ENCODE measurements around the gene ATP1B4.
"Not testable (repeated sequence)": the region's sequence is repeated elsewhere in the genome, so short reads cannot be mapped to it uniquely, and the experiment has no call there.

ATP1B4 gene

DNA sequence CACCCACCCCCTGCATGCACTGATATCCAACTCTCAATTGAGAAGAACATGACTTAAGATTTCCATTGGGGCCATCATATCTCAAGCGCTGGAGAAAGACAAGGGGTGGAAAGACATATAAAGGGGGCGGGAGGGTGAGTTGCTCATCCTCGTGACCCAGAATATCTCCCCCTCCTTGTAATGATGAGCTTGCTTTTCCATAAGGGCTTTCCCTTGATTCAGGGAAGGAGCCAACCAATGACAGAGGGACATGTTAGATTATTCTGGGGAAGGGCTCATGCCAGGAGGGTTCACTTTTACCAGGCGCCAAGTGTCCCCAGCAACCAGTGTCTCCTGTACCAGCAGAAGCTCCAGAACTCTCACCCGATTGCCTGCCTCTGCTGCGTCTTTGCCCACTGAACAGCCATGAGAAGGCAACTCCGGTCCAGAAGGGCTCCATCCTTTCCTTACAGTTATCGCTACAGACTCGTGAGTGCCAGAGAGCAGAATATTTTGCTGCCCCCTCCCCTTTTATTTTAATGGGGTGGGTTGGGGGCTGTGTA, at the start of gene ATP1B4:
TSS of gene ATP1B4 (plus strand) at position 326 of the 542 bp plus-strand sequence. CDS start at position 406, 80 bp downstream.
- DNase-seq: no peak

DNA sequence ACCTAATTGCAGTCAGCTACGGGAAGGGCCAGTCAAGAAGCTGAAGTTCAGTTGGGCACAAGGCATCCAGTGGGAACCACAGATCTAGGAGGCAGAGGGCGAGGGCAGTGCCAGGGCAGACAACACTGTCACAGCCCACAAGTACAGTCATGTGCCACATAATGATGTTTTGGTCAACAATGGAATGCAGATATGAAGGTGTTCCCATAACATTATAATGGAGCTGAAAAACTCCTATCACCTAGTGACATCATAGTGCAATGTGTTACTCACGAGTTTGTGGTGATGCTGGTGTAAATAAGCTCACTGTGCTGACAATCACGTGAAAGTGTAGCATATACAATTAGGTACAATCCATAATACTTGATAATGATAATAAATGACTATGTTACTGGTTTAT, 46.1 kb upstream of the ATP1B4 start:
- no peak for DNase-seq

- no peak for DNase-seq
Observed at GRCh38 chrX:120316587-120317283, 45.2 kb upstream of the ATP1B4 start.

GRCh38 chrX:120318411-120318810, 43.5 kb upstream of the ATP1B4 start:
- DNase-seq: no peak

DNA sequence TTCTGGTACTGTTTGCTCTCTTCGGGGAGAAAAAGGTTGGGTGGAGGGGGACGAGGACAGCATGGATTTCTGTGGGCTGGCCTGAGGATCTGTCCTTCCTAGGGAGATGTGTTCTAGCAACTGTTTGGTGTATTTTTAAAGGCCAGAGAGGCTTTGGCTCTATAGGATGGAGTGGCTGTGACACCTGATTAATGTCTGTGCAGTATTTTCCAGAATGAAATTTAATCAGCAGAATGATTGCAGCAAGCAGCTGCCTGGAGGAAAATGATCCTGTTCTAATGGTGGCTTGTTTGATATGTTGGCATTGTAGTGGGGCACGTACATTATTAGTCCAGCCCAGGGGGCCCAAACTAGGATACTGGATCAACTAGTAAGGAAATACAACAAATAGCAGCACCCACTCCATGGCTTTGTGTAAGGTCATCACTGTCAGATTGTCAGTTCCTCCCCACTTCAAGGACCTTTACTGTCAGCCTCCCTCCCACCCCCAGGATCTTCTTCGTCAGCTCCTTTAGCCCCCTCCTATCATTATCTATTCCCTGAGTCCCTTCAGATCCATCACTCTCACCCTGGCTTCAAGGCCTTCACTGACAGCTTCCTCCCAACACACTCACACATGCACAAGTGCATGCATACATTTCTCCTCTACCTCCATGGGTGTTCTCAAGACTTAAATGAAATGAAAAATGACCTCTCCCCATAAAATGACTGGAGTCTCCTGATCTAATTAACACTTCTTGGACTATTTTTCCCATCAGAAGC, 40.2 kb upstream of the ATP1B4 start:
- DNase-seq: no peak

- no peak for DNase-seq
Observed at GRCh38 chrX:120331116-120331515, 30.8 kb upstream of the ATP1B4 start.

- no peak for DNase-seq
Observed at GRCh38 chrX:120332394-120332793, 29.5 kb upstream of the ATP1B4 start.

DNA sequence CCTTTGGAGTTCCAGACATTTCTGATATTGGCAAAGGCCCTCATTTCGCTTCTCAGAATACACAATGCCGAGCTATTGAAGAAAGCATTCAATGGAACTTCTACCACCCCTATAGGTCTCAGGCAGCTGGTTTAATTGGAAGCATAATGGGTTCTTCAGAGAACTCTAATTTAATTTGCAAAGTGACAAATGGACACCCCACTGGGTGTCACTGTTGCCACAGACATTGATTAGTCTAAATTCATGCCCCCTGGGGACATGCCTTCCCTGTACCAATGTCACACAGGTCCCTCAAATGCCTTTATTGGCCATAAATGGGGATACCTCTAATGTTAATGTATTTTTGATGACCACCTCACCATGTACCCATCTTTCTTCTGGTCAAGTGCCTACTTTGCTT, 27.7 kb upstream of the ATP1B4 start:
- no peak for DNase-seq

GRCh38 chrX:120334603-120335002, 27.3 kb upstream of the ATP1B4 start:
- no peak for DNase-seq

DNA sequence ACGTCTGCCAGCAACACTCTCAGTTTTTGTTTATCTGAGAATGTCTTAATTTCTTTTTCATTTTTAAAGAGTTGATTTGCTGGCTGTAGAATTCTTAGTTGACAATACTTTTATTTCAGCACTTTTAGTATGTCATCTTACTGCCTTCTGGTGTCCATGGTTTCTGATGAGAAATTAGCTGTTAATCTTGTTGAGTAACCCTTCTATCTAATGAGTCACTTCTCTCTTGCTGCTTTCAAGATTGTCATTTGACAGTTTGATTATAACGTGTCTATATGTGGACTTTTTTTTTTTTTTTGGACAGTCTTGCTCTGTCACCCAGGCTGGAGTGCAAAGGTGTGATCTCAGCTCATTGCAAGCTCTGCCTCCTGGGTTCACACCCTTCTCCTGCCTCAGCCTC, 26.6 kb upstream of the ATP1B4 start:
- DNase-seq: no peak

- no peak for DNase-seq
Observed at GRCh38 chrX:120336899-120337298, 25.0 kb upstream of the ATP1B4 start.

GRCh38 chrX:120344566-120344965, 17.3 kb upstream of the ATP1B4 start:
- DNase-seq: not testable (repeated sequence)

GRCh38 chrX:120350450-120351138, 11.3 kb upstream of the ATP1B4 start:
- DNase-seq: no peak

- DNase-seq: no peak
Observed at GRCh38 chrX:120356084-120356483, 5.8 kb upstream of the ATP1B4 start.

DNA sequence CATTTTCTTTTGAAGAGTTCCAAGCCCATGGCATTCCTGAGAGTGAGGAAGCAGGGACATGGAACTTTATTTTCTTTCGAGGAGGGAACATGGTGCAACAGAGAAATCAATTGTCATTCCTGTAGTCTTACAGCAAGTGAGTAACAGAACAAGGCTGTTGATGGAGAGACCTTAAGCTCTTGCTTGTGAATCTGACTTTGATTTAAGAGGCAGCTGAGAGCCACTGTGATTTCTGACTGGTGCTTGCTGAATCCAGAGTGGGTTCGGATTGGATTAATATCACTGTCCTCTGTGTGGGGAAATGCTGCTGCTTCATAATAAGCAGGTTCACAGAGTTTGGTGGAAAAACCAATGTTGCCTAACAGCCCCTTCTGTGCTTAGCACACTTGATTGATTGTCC, 4.7 kb upstream of the ATP1B4 start:
- DNase-seq: no peak

- no peak for DNase-seq
Observed at GRCh38 chrX:120358737-120359456, 3.0 kb upstream of the ATP1B4 start.

DNA sequence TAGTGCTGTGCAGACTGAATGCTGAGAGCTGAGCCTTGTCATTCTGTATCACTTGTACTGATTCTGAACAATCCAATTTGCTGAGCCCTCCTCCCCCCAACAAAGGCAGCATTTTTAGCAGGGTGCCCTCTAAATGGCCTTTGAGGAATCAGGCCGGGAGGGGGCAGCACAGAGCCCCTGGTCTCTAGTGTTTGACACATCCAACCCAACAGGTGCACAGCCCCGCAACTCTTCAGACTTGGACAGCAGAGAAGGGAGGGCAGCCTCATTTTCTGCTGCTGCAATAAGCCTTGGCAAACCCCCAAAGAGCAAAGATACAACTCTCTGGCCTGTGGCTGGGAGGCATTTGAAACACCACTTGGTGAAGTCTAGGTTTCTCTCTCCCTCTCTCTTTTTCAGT, 3.4 kb downstream of the ATP1B4 start:
- DNase-seq: no peak

- no peak for DNase-seq
Observed at GRCh38 chrX:120365968-120366367, 4.1 kb downstream of the ATP1B4 start.

DNA sequence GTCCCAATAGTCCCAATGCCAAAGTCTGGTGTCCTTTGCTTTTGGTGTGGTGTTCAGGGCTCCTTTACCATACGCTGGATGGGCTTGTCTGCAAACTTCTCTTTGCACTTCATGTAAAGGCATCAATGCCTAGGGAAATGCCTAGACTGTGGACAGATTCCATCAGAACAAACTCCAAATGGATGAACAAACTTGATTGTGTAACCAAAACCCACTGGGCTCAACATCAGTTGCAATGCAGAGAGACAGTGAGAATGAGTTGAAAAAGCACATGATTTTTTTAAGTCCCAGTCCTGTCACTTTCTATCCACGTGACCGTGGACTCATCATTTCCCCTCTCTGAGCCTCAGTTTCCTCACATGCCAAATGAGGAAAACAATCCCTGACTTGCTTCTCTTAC, 4.9 kb downstream of the ATP1B4 start:
- no peak for DNase-seq

DNA sequence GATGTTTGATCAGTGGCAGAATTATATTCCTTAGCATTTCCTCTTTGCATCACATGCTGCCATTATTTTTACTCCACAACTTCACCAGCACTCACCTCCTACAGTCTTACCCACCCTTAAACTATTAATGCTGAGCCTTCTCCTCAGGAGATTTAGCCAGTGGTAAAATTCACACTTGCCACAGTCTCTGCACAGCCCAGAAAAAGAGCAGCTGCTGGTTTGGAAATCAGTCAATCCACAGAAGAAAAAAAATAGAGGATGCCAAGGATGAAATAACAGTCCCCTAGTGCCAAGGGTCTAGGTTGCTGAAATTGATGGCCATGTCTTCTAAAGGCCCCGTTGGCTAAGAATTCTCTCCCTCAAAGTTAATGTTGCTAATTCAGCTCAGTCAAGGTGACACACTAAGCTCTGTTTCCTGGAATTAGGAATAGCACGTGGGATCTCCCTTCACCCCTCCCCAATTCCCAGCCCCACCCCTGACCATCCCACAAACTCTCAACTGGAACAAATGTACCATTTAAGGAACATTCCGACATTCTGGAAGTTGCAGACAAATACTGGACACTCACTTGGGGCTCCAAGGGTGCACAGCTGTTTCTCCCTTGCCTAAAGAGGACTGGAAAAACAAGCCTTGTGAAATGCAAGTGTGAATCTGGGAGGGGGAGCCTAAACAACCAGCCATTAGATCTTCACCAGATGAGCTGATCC, 5.7 kb downstream of the ATP1B4 start:
- no peak for DNase-seq

GRCh38 chrX:120372667-120373370, 10.9 kb downstream of the ATP1B4 start:
- DNase-seq: no peak

DNA sequence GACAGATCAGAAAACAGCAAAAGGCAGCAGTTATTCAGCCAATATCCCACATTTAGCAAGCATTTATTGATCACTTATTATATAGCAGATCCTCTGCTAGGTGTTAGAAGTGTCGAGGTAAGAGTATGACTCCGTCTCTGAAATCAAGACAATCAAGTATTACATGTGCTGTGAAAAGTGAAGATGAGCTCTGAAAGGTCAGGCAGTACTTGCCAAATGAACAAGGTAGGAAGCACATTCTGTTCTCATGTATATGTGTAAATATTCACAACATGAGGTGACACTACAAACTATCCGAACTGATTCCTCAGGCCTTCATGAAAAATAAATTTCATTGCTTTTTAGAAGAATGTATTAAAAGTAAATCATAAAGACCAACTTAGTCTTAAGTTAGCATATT, 15.3 kb downstream of the ATP1B4 start:
- DNase-seq: no peak

All from T1000 (cell line).